PC-3 (cell line): ENCODE data around the gene NDUFAF3. TPM values are rescaled to one million over a fixed set of nuclear protein-coding genes. Genes with fewer than 3 reads are reported as not detected.

Source experiments
- ATAC-seq: fragments of 200-7000 bp; cut with Tn5 transposase; 2 replicates; pipeline ENCODE4 v1.9.1; 2020; ENCODE audit warnings: mild to moderate bottlenecking, moderate library complexity
- BruUV-seq: library from RNA; stranded (reverse); fragments of 400-500 nt; replicated peaks from 2 replicates; lab custom pipeline; 2021; lab: Mats Ljungman, UMichigan
- CTCF ChIA-PET: fragments of 300-600 bp; sonication (Branson Sonifier 250); formaldehyde crosslinking; loops from one replicate; lab custom pipeline; 2022; ENCODE audit warnings: antibody characterized with exemption; lab: Charles Lee
- POLR2A ChIA-PET: fragments of 300-600 bp; sonication (Branson Sonifier 250); formaldehyde crosslinking; loops from one replicate; lab custom pipeline; 2022; ENCODE audit warnings: antibody characterized with exemption; ENCODE audit not compliant: unreplicated experiment; lab: Charles Lee
- DNase-seq: peaks from one replicate; pipeline ENCODE4 v3.0.0-alpha.2; 2015
- H2AFZ ChIP-seq: fragments of 300-600 bp; sonication (generic); 2 replicates; pipeline ENCODE4 v1.6.0; 2016; ENCODE audit warnings: antibody characterized with exemption, low read length
- H3F3A ChIP-seq: fragments of 300-600 bp; sonication (generic); one replicate; pipeline ENCODE4 v1.6.0; 2017; ENCODE audit warnings: antibody characterized with exemption, low read length, control low read depth, mild to moderate bottlenecking; ENCODE audit not compliant: unreplicated experiment
- H3K27ac ChIP-seq: fragments of 300-600 bp; sonication (generic); 2 replicates; pipeline ENCODE4 v1.5.1; 2016; ENCODE audit warnings: mild to moderate bottlenecking, low read length
- H3K27me3 ChIP-seq: fragments of 300-600 bp; sonication (generic); 2 replicates; pipeline ENCODE4 v1.6.1; 2016; ENCODE audit warnings: low read length, mixed read lengths
- H3K36me3 ChIP-seq: fragments of 300-600 bp; sonication (generic); 2 replicates; pipeline ENCODE4 v1.6.1; 2016; ENCODE audit warnings: low read depth, mixed run types, low read length, mixed read lengths
- H3K4me1 ChIP-seq: fragments of 300-600 bp; sonication (generic); 2 replicates; pipeline ENCODE4 v1.5.1; 2016; ENCODE audit warnings: low read length; ENCODE audit not compliant: insufficient read depth
- H3K4me2 ChIP-seq: fragments of 300-600 bp; sonication (generic); 2 replicates; pipeline ENCODE4 v1.6.0; 2016; ENCODE audit warnings: low read length
- H3K4me3 ChIP-seq: fragments of 300-600 bp; sonication (generic); 2 replicates; pipeline ENCODE4 v1.5.1; 2016; ENCODE audit warnings: mild to moderate bottlenecking, low read length, mixed read lengths
- H3K79me2 ChIP-seq: fragments of 300-600 bp; sonication (generic); 2 replicates; pipeline ENCODE4 v1.6.1; 2017; ENCODE audit warnings: low read length, mixed read lengths
- H3K9ac ChIP-seq: fragments of 300-600 bp; sonication (generic); 2 replicates; pipeline ENCODE4 v1.6.0; 2016; ENCODE audit warnings: mild to moderate bottlenecking, low read length
- H3K9me2 ChIP-seq: fragments of 300-600 bp; sonication (generic); replicated peaks from 2 replicates; pipeline ENCODE4 v1.6.1; 2016; ENCODE audit warnings: mixed run types, low read length, mixed read lengths
- H3K9me3 ChIP-seq: fragments of 300-600 bp; sonication (generic); 2 replicates; pipeline ENCODE4 v1.6.1; 2016; ENCODE audit warnings: low read length, mixed read lengths
- H4K20me1 ChIP-seq: fragments of 300-600 bp; sonication (generic); 2 replicates; pipeline ENCODE4 v1.6.1; 2016; ENCODE audit warnings: low read length, mixed read lengths
- CTCF ChIP-seq: fragments of 300-600 bp; sonication (generic); conservative IDR thresholded peaks from 2 replicates; pipeline ENCODE4 v1.5.1; 2017; ENCODE audit warnings: antibody characterized with exemption, low read depth, mild to moderate bottlenecking, low read length
- EZH2 ChIP-seq: fragments of 300-600 bp; sonication (generic); IDR thresholded peaks from one replicate; pipeline ENCODE4 v1.6.1; 2017; ENCODE audit warnings: antibody characterized with exemption, mild to moderate bottlenecking, low read length; ENCODE audit not compliant: unreplicated experiment
- EZH2phosphoT487 ChIP-seq: fragments of 300-600 bp; sonication (generic); IDR thresholded peaks from 2 replicates; pipeline ENCODE4 v1.6.1; 2018; ENCODE audit warnings: mild to moderate bottlenecking, antibody characterized with exemption, low read length, borderline replicate concordance
- intact Hi-C: fragments of 100-400 bp; cut with micrococcal nuclease; formaldehyde crosslinking; loops from 2 replicates; pipeline ENCODE4 v1.9.0; 2023
- total RNA-seq: library from RNA; depleted of rRNA; stranded (reverse); fragments of >200 nt; gene quantifications from 2 replicates; pipeline ENCODE4 v1.2.3, GENCODE V29; 2014

NDUFAF3 gene
- total RNA-seq, 1 experiment from 2014 or later = 211 TPM

GRCh38 chr3:49005998-49006397, 15.9 kb upstream of the NDUFAF3 start:
- ChIA-PET POLR2A (interaction anchor here (0.5 kb wide), 1 partner anchor 107 kb away, joined by 4 read pairs; no protein-coding TSS in a partner anchor), CTCF (no interaction called here)
- no peak for TF ChIP-seq EZH2
- peaks cover 8% of the 10 kb centered on the region for H4K20me1 ChIP-seq
- H3F3A ChIP-seq = no peaks in the 10 kb centered on the region
- H3K4me2 ChIP-seq = peak overlapping the region; percentile 99
- BruUV-seq = no TSS peak
- DNase-seq (no peak), ATAC-seq (no peak)
- no peaks in the 10 kb centered on the region for H3K27me3 ChIP-seq
- H3K27ac ChIP-seq = no peak overlapping the region
- H3K4me1 ChIP-seq = peaks cover 17% of the 10 kb centered on the region
- peaks cover 45% of the 10 kb centered on the region for H3K79me2 ChIP-seq
- H3K9me2 ChIP-seq = no peaks in the 10 kb centered on the region
- H3K36me3 ChIP-seq = peaks cover 2% of the 10 kb centered on the region; the same call in 1 of the 2 replicates
- H3K9me3 ChIP-seq = no peaks in the 10 kb centered on the region
- intact Hi-C loops = no loop called here
- H2AFZ ChIP-seq = no peak overlapping the region
- H3K4me3 ChIP-seq = peak overlapping the region; percentile 79
- peak overlapping the region; percentile 99; the same call in 1 of the 2 replicates for H3K9ac ChIP-seq

GRCh38 chr3:49006408-49007067, 15.4 kb upstream of the NDUFAF3 start:
- Histone ChIP-seq H3K4me3 (peak overlapping the region; percentile 79), H3K27ac (peak overlapping the region; percentile 25), H3K36me3 (peaks cover 4% of the 10 kb centered on the region; the same call in 1 of the 2 replicates), H3K27me3 (no peaks in the 10 kb centered on the region), H3K9me3 (no peaks in the 10 kb centered on the region), H3K4me2 (peak overlapping the region; percentile 99), H4K20me1 (peaks cover 11% of the 10 kb centered on the region), H3K79me2 (peaks cover 50% of the 10 kb centered on the region), H3K9ac (peak overlapping the region; percentile 99), H3F3A (no peaks in the 10 kb centered on the region), H3K9me2 (no peaks in the 10 kb centered on the region), H2AFZ (peak overlapping the region; percentile 94), H3K4me1 (peaks cover 17% of the 10 kb centered on the region)
- ChIA-PET CTCF (interaction anchor here (0.8 to 1.4 kb wide), 6 partner anchors 11 to 448 kb away, joined by 3 to 15 read pairs (median 6); partner anchors contain the start of genes NDUFAF3 and P4HTM), POLR2A (interaction anchor here (0.5 to 2.1 kb wide), 13 partner anchors 9 to 448 kb away, joined by 3 to 51 read pairs (median 4); partner anchors contain the start of genes IMPDH2, LAMB2, NDUFAF3 and P4HTM)
- TSS peak; percentile 96 for BruUV-seq
- TF ChIP-seq EZH2 = no peak
- no peak for TF ChIP-seq CTCF
- TF ChIP-seq EZH2phosphoT487 = no peak
- intact Hi-C loops = loop anchor here (1.0 kb wide), 2 partner anchors 15 kb away; no protein-coding TSS in a partner anchor
- ATAC-seq (peak; percentile 1), DNase-seq (no peak)

- no peaks in the 10 kb centered on the region for H3K9me2 ChIP-seq
- peaks cover 18% of the 10 kb centered on the region for H4K20me1 ChIP-seq
- H3K27me3 ChIP-seq = no peaks in the 10 kb centered on the region
- H3K9ac ChIP-seq = peak within 1 kb of the TSS; percentile 99
- H3K27ac ChIP-seq = peak within 1 kb of the TSS; percentile 89
- ATAC-seq (peak; percentile 89), DNase-seq (peak; percentile 99)
- H3F3A ChIP-seq = no peaks in the 10 kb centered on the region
- intact Hi-C loops = loop anchor here (1.0 kb wide), 2 partner anchors 14 to 16 kb away; no protein-coding TSS in a partner anchor
- H3K36me3 ChIP-seq = peaks cover 11% of the 10 kb centered on the region; the same call in 1 of the 2 replicates
- H3K4me2 ChIP-seq = peak within 1 kb of the TSS; percentile 99
- H2AFZ ChIP-seq = peak within 1 kb of the TSS; percentile 94
- peak within 1 kb of the TSS; percentile 79 for H3K4me3 ChIP-seq
- BruUV-seq = no TSS peak
- H3K79me2 ChIP-seq = peaks cover 57% of the 10 kb centered on the region
- POLR2A ChIA-PET = interaction anchor here (0.5 to 2.1 kb wide), 19 partner anchors 8 to 959 kb away, joined by 3 to 51 read pairs (median 4); partner anchors contain the start of genes IMPDH2, LAMB2, NDUFAF3 and P4HTM
- TF ChIP-seq EZH2phosphoT487 (no peak), CTCF (peak; percentile 55)
- CTCF ChIA-PET = interaction anchor here (0.6 to 1.4 kb wide), 7 partner anchors 10 to 447 kb away, joined by 3 to 15 read pairs (median 5); partner anchors contain the start of genes NDUFAF3 and P4HTM
- H3K9me3 ChIP-seq = no peaks in the 10 kb centered on the region
- peaks cover 17% of the 10 kb centered on the region for H3K4me1 ChIP-seq
These were observed 14.7 kb upstream of the NDUFAF3 start, which contains the start of gene WDR6 for GRCh38 chr3:49007068-49007770. TSS of gene WDR6 (plus strand) at chr3:49007391. CDS start at chr3:49007432, 41 bp downstream.
